Posterior vena cava (tissue), 2 donors: Measurements from ENCODE around the gene DNAJC13. TPM values are rescaled to one million over a fixed set of nuclear protein-coding genes. Genes with fewer than 3 reads are reported as not detected.
A peak's percentile ranks its signal among the peaks of the same experiment; 100 is the strongest.
"Not testable (repeated sequence)": the region's sequence is repeated elsewhere in the genome, so short reads cannot be mapped to it uniquely, and the experiment has no call there.

Experiments used
- DNase-seq: peaks from one replicate; pipeline ENCODE4 v3.0.0-alpha.2; 2020; ENCODE audit warnings: low spot score
- intact Hi-C, 2 donors: fragments of 100-400 bp; cut with DNase I; formaldehyde crosslinking; loops; one replicate each; pipeline versions ENCODE4 v1.14.1 to v1.14.2; 2022 to 2023
- total RNA-seq, 2 donors: library from RNA; stranded (reverse); fragmentation: NEBNext Ultra II Directional; extraction: Animal tissue kit (Norgen Biotek cat#: 25700); gene quantifications; one replicate each; pipeline ENCODE4 v1.2.1, GENCODE V29; 2021
- donor health status: DM: yes; HTN: yes; CAD: no.
- donor health status: DM: yes; HTN: yes; CAD: no.

The DNAJC13 gene
- total RNA-seq, 2 donors from 2014 or later = 53.3 to 58.4 TPM

DNA sequence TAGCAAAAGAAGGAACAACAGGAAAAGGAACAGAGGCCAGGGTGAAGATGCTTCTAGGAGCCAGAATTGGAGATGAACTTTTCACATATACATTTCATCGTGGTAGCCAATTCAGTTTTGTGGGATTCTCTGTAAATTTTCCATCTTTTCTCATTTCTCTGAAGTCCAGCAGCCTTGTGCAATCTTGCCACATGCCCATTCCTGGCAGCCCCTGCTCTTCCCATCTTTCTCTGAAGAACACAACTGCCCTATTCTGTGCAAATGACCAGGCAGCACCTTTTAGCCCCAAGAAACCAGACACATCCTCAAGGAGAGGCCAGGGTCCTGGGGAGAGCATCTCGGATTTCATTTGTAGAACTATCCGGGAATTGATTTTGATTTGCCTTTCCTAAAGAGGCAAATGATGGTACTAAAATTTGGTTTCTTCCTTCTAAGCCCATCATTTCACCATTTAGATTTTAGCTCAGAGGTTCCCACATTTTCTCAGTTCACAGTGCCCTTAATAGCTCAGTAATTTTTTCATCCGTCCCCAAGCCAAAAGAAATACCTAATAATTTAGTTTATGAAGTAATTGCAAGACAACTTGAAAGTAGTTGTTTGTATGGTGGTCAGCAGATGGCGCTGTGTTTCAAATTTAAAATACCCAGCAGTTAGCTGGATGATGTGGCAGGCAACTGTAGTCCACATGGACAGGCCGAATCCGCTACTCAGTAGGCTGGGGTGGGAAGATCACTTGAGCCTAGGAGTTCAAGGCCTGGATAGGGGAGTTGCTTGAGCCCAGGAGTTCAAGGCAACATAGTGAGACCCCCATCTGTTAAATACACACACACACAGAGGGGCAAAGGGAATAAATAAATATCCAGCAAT is 118.5 kb downstream of the DNAJC13 start:
- no peak for DNase-seq
- intact Hi-C loops = loop anchor here (2.0 kb wide), 2 partner anchors 105 to 107 kb away; no protein-coding TSS in a partner anchor

DNA sequence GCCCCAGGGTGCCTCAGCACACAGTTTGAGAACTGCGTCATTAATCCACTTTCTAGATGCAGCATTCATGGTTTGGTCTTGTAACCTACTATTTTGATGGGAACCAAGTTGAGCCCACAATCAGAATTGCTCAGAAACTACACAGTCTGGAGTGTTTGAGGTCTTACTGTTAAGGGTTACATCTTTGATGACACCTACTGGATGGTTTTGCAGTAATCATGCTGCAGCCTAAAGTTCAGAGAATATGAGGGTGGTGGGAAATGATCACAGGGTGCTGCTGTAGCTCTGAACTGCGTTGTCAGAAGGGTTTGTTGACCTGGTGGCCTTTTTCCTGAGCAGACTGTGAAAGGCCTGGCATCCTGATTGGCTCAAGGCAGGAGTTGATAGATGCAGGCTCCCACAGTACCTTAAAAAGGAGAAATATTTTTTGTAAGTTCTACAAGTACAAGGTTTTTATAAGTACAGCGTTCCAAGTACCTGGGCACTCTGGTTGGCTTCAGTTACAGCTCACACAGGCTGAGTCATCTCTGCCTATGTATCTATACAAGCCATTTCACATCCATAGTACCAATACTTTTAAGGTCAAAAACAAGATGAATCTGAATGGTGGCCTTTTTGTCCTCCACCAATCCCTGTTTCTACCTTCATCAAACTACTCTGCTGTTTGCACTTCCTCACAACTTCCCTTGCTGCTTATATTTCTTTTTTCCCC is 119.3 kb downstream of the DNAJC13 start:
- intact Hi-C loops = loop anchor here in 1 of 2 donors (2.0 kb wide), 1 partner anchor 106 kb away; no protein-coding TSS in a partner anchor
- no peak for DNase-seq

DNA sequence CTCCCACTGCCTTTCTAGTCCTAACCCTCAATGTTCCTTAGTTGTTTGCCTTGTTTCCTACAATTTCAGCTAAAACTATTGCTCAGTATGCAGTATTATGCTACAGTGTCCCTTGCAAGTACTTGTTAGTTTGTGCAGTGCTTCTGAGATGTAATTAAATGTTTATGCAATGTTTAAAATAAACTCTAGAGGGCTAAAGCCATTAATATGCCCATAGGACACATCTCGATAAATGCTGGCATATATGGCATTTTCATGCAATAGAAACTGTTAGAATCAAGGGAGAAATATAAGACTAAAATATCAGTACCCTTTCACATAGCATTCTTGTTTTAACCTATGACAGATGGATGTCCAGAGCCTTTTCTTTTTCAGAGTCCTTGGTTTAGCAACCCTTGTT is 120.0 kb downstream of the DNAJC13 start:
- no peak for DNase-seq
- intact Hi-C loops = loop anchor here in 1 of 2 donors (2.0 kb wide), 1 partner anchor 106 kb away; no protein-coding TSS in a partner anchor

DNA sequence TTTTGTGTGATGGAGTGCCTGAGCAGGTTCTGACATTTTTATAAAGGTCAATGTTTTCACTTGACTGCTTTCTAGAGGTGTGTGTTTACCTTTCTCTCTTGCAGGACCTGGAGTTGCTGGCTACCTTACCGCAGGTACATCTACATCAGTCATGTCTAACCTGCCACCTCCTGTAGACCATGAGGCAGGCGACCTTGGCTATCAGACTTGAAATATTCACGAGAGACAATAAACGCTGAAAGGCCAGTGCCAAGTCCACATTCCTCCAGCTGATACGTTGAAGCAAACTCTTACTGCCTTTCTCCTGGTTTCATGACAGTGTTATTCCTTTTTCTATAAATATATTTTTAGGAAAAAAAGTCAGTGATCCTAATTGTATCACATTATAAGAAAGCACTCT is 120.8 kb downstream of the DNAJC13 start:
- intact Hi-C loops = no loop called here

DNA sequence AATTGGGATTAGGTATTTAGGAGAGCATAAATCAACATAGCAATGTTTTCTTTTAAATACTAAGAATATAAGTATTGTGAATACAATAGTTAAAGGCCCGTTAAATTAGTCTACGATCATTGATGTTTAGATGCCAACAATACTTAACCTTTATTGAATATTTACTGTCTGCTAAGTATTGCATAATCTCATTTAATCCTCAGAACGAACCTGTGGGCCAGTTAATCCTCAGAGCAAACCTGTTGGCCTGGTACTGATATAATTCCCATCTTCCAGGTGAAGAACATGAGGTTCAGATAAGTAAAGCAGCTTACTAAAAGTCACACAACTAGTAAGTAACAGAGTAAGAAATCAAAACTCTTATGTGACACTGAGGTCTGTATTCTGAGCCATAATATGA is 122.4 kb downstream of the DNAJC13 start:
- intact Hi-C loops = no loop called here
- DNase-seq = no peak

More for the DNA sequence above, 120.8 kb downstream of the DNAJC13 start:
- no peak for DNase-seq

DNA sequence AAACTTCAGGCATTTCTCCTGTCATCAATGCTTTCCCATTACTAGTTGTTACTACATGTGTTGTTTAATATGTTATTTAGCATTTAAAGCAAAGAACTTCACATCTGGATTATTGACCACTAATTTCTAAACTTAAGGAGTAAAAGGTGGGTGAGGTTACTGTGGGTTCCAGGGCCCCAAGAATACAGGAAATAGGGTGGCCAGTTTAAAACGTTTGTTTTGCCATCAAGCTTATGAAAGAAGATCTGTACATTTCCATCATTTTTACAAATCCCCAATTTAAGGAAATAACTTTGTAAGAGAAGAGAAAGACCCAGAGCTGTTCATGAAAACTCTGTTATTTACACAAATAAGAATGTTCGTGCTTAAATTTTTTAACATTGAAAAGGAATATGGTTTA is 125.3 kb downstream of the DNAJC13 start:
- intact Hi-C loops = no loop called here
- DNase-seq = no peak

DNA sequence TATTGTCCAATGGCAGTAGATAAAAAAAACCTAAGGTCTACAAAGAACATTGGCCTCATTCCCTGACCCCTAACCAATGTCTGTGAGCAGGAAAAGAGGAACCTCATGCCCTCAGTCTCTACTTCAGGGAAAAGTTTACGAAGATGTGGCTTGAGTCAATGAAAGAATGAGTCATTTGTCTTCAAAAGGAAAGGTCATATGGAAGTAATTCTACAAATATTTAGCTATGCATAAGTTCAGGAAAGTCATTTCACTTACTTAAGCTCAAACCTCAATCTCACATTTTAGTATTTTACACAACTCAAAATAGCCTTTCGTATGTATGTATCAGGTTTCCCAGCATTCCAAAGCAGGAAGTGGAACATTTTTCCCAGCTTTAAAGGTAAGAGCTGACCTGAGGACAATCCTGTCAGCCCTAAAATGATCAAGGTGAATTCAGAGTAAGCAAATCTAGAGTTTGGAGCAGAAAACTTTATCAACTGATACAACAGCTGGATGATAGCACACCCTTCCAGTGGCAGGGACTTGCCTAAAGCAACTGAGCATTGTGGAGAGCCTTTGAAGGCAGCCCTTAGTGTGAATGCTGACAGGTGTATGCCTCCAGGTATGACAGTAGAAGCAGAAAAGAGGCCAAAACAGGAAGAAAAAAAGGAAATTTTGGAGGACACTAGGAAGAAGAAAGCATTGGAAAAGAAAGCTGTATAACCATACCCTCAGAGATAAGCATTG is 125.9 kb downstream of the DNAJC13 start:
- no peak for DNase-seq
- intact Hi-C loops = no loop called here

DNA sequence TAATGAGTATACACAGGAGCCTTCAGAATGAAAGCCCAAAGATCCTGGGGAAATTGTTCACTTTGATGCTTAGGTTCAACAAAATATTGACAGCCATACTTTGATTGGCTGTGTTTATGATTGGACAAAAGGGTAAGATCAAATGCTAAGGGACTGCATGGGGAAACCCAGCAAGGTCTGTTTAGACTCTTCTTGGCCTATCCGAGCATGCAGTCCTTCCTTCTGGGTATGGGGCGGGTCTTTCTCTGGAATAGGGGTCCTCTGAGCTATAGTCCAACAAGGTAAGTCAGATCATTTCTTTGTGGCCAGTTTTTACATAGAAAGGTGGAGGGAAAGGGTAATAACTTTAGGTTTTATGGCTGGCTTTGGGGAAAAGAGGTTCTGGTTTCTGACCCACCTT is 126.8 kb downstream of the DNAJC13 start:
- intact Hi-C loops = no loop called here
- no peak for DNase-seq

DNA sequence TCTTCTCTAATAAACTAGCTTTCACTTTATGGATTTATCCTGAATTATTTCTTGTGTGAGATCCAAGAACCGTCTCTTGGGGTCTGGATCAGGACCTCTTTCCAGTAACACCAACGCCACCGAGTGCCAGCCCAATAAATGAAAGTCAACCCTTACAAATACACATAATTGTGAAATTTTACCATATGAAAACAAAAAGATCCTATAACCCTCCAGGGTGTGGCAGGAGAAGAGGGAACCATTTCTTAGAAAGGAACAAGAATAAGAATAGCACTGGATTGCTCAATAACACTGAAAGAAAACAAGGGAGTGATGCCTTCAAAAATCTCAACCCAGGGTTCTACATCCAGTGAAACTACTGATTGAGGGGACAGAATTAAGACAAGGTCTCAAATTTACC is 128.2 kb downstream of the DNAJC13 start:
- no peak for DNase-seq
- intact Hi-C loops = no loop called here

DNA sequence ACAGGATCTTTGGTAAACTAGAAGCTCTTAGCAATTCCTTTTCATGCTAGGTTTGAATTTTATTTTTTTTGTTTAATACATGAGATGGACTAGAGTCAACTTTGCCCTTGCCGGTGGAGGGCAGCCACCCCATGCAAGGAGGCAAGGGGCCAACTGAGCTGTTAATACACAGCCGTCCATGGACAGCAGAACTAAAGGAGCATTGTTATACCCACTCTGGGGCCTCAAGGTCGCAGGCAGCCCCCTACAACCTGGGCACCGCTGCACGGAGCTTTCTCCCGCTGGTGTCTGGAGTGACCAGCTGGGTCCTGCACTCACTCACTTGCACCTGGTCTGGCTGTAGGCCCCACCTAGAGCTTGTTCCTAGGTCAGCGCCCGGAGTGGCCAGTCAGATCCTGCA is 131.9 kb downstream of the DNAJC13 start:
- intact Hi-C loops = no loop called here
- no peak for DNase-seq

DNA sequence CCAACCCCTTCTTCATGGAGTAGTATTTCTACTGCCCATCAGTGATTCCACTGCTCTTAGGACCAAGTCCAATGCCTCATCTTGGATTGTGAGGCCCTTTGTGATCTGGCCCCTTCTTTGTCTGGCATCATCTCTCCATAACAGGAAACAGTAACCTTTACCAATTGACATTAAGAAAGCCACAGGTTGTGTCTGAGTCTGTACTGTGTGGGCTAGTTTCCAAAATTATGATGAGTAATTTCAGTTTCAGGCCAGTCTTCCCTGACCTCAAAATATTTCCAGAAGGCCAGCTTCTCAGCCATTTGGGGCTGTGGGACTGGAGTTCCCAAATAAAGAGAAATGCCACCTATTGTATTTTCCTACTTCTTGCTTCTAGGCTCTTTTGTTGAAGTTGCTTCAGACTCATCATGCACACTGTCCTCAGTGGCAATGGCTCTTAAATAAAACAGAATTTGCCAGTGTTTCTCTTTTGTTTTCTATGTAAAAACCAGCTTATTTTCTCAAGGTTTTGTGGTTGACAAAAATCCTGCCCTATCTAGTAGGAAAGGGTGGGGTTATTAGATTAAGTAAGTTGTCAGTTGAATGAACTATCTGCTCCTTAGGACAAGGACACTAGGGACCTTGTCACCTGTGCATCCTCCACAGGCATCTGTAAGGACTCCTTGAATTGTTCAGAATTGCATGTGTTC is 132.7 kb downstream of the DNAJC13 start:
- intact Hi-C loops = no loop called here
- DNase-seq = no peak

DNA sequence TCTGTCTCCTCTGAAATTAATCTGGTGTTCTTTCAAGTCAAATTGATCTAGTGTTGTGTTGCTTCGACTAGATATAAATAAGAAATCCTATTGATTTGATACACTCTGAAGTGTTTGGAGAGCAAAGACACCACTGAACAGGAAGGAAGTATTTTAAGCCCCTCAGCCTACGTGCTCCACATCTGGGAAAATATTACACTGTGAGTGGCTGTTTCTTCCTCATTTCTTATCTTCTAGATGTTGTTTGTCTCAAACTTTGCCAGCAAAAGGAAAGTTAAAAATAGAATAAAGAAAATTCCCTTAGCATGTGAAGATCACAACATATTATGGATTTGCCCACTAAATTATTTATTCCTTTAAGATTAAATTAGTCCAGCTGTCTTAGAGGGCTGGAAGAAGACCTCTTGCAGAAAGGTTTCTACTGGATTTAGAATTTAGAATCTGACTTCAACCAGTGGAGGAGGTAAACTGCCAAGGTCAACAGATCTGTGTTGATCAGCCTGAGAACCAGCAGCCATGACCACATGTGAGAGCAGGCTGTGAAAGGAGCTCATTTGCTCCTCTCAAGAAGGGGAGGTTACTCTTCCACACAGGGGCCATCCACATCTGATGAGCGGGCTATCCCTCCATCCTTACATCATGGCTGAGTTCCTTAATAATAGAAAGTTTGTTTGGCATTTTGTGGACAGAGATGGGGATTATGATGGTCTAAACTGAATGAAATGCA is 133.4 kb downstream of the DNAJC13 start:
- DNase-seq = no peak
- intact Hi-C loops = no loop called here

DNA sequence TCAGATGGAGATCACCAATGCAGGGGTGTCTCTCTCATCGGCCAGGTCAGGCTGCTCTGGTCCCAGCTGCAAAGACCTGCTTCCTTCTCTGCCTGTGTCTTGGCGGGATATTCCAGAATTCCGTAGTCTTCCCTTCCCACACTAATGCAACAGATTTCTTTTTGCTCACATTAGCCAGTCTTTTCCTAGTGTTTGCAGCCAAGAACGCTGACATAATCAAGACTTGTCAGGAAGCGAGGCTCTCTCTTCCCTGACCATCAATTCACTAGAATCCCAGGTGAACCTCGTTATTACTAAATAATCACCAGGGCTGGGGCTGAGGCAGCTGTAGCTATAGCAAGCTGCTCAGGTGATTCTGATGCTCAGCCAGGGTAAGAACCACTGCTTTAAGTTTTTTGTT is 136.5 kb downstream of the DNAJC13 start:
- no peak for DNase-seq
- intact Hi-C loops = no loop called here

DNA sequence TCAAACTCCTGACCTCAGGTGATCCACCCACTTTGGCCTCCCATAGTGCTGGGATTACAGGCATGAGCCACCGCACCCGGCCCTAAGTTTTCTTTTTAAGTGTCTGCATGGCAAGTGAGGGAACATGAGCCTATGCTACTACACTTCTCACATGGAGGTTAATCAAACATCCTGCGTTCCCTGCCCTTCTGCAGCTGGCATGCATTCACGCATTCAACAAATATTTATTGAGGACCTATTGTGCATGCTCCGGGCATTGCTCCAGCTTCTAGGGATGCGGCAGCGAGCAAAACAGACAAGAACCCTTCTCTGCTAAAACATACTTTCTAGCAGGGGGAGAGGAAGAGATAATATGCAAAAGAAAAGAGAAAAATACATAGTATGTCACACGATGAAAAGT is 137.1 kb downstream of the DNAJC13 start:
- DNase-seq = no peak
- intact Hi-C loops = no loop called here

DNA sequence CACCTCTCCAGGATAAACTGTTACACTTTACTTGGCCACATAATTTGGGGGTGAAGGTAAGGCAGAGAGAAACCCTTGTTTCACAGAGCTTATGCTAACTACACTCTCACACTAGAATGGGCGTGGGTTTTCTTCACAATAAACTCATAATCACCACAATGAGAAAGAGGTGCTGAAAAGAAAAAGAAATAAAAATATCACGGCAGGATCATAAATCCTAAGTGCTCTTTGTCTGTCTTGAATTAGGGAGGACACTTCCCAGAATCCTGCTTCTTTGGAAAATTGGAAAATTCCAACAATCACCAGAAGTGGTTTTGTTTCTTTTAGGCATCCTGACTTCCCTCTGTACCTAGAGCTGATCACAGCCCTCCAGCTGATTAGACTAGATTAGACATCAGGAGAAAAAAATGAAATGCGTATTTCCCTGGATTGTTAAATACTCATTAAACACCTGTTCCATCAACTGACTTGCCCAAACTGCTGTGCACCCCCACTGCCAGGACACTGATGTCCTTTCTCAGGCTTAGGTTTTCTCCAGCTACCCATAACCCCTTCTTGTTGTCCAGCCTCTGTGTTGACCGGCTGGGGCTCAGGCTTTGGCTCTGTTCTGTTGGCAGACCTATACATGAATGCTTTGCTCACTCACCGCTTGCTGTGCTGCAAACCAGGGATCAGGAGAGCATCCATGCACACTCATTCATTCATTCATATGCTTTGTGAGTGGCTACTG is 138.2 kb downstream of the DNAJC13 start:
- intact Hi-C loops = no loop called here
- no peak for DNase-seq

DNA sequence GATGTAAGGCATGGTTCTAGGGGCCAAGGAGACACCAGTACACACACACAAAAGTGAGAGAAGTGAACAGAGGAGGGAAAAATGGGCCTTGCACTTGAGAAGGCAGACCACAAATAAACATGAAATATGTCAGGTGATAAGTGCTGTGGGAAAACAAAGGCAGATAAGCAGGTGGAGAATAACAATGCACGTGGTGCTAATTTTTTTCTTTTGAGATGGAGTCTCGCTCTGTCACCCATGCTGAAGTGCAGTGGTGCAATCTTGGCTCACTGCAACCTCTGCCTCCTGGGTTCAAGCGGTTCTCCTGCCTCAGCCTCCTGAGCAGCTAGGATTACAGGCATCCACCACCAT is 138.7 kb downstream of the DNAJC13 start:
- intact Hi-C loops, DNase-seq: not testable (repeated sequence)

DNA sequence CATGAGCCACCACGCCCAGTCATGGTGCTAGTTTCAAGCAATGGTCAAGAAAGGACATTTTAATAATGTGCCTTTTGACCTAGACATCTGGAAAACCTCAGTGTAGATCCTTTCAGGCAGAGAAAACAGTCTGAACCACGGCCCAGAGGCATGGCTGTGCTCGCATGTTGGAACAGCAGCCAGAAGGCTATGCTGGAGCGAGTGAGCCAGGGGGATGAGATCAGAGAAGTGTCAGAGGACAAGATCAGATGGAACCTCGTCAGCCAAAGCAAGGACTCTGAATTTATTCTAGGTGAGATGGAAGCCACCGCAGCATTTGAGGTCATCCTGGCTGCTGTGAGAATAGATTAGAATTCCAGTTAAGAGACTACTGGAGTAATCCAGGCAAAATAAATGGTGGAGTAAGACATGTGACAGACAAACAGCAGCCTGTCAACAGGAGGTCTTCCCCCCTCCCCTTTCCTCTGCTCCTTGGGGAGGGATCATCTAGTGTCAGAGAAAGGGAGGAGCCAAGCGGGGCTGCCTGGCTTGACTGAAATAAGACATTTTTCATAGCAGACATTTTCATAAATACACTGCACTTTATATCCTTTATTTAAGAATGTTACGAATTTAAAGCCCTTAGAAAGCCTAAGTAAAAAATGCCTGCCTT is 139.3 kb downstream of the DNAJC13 start:
- intact Hi-C loops = no loop called here
- DNase-seq = peak; percentile 88

DNA sequence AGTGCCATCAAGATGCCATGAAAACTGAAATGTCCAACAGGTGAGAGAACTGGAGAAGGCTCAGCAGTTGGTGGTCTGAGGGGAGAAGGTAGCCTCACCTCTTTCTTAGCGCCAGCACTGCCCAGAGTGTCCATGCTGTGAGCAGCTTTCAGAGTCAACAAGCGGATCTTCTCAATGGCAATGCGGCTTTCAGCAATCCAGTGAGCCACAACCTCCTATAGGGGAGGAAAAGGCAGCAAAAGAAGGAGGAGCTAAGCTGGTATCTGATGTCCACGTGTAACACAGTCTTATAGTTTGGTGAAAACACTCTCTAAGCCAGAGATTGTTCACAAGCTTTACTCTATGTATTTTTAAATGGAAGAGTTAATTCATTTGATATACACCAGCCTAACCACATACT is 143.7 kb downstream of the DNAJC13 start:
- DNase-seq = no peak
- intact Hi-C loops = no loop called here
